DMS79 (cell line): Measurements from ENCODE around the gene UBD.
A peak's percentile ranks its signal among the peaks of the same experiment; 100 is the strongest.

Source experiments
- DNase-seq: peaks from one replicate; lab custom pipeline; 2025; lab: John Stamatoyannopoulos, UW

UBD gene

DNA sequence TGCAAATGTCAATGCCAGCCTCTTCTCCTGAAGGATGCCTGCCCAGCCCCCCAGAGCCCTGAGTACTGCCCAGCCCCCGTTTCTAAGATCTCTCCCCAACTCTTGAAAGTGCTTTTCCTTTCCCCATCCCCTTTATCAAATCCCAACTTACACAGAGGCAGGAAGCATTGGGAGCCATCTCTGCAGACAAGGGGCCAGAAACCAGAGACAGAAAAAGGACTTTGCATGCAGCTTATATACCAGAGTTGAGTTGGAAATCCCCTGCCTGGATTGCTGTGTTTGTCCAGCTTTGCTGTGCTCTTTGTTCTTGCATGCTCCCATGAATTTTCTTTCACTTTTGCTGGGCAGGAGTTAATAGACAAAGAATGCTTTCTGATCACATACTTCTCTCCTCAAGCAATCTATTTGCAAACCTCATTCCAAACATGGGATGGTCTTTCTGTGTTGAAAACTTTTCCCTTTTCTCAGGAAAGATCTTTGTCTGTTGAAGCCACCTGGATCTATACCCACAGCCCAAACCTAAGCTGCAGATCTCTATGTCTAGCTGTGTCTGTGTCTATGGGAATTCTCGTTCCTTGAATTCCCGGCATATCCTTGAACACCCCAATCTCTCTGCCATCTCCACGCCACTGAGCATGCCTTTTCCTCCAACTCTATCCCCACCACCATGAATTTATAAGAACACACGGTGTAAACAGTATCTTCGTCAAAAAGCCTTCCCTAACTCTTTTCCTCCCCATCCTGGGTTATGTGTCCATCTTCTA, at the start of gene UBD:
TSS of gene UBD (minus strand) at position 209 of the 764 bp plus-strand sequence. CDS start at position 178, 31 bp downstream.
- DNase-seq = no peak

GRCh38 chr6:29608131-29608530, 48.6 kb upstream of the UBD start:
- no peak for DNase-seq

DNA sequence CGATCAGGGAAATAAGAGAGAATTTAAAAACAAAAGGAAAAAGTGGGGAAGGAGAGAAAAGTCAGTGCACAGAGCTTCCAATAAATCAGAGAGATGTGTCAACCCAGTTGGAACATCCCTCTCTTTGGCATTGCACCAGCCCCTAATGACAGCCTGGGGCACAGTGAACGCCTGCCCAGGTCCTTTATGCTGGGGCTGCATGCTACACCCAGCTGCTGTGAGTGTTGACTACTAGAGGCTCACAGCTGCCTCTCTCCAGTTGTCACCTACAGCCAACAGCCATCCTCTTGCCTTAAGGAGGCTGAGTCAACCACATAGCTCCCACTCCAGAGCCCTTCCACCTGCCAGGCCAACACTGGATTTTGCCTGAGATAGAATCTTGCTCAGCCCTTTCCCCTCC, 44.4 kb upstream of the UBD start:
- DNase-seq = peak; percentile 91

DNA sequence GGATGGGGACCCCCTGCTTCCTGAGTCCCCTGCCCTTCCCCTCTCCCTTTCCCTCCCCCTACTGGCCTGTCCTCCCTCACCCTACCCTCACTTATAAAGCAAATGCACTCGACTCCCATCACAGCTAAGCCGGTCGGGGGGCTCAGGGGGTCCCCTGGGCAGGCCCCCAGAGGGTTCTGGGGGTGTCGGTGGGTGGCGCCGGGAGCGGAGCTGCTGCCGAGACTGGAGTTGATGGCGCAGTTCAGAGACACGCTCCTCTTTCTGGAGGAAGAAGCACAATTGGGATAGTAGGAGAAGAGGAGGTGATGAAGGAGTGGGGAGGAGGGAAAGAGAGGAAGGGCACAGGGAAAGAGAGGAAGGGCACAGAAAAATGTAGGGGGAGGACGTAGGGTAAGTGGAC, 43.9 kb upstream of the UBD start:
- no peak for DNase-seq

GRCh38 chr6:29602564-29603361, 43.2 kb upstream of the UBD start:
- DNase-seq = peak; percentile 62

GRCh38 chr6:29598172-29598747, 38.7 kb upstream of the UBD start:
- no peak for DNase-seq

- DNase-seq = peak; percentile 35
Observed at GRCh38 chr6:29597184-29597583, 37.7 kb upstream of the UBD start.

DNA sequence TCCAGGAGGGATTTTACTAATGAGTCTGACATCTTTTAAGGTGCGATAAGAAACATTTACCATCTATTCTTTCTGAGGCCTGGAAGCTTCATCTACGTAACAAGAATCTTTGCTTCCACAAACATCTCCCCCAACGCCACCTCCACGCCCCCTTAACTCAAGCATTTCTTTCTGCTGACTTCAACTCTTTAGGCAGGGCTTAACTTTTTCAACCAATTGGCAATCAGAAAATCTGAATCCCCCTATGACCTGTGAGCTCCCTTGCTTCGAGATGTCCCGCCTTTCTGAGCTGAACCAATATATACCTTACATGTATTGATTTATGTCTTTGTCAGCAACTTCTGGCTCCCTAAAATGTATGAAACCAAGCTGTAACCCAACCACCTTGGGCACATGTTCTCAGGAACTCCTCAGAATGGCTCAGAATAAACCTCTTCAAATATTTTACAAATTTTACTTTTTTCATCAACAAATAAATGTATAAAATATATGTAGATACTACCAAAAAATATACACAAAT, 36.9 kb upstream of the UBD start:
- DNase-seq = no peak

- DNase-seq = peak; percentile 6
Observed at GRCh38 chr6:29593199-29593855, 33.8 kb upstream of the UBD start.

- DNase-seq = no peak
Observed at GRCh38 chr6:29591677-29592076, 32.1 kb upstream of the UBD start.

DNA sequence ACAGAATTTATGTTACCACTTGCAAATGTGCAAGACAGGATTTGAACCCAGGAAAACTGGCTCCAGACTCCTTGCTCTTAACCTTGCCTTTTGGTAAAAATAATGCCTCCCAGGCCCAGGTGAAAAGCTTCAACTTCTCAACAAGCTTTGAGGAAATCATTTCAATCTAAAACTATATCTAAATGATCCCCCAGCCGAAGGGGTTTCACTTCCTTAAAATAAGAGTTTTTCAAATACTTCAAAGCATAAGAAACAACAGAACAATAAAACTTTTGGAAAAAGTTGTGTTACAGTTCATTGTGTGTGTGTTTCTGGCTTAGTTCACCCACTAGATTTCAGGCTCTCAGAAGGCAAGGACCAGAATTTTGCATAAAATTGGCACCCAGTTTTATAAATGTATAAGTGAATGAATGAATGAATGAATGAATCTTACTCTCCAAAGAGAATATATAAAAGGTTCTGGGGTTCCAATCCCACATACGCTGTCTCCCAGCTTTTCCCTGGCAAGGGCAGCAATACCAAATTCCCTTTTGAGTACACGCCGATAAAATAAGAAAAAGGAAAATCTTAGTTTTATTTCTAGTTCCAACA, 30.8 kb upstream of the UBD start:
- DNase-seq = no peak

GRCh38 chr6:29589423-29590048, 30.0 kb upstream of the UBD start:
- peak; percentile 17 for DNase-seq

DNA sequence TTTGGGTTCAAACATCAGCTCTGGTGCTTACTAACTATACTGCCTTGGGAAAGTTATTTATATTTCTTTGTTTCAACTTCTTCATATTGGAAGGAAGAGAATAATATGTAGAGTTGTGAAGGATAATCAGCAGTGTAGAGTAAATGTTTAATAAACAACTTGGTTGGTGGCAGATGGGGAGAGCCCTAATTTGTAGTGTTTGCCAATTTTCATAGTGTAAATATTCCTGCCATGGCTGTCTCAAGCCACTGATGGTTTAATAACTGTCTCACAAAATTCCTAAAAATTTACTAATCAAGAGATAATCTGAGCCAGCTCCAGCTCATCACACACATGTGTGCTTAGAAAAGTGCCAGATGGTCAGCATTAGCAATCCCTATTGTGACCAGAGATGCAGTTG, 25.3 kb upstream of the UBD start, which contains the start of gene OR2H2:
TSS of gene OR2H2 (plus strand) at position 301 of the 400 bp plus-strand sequence. CDS start 2,824 bp downstream, outside the sequence.
- DNase-seq = no peak

DNA sequence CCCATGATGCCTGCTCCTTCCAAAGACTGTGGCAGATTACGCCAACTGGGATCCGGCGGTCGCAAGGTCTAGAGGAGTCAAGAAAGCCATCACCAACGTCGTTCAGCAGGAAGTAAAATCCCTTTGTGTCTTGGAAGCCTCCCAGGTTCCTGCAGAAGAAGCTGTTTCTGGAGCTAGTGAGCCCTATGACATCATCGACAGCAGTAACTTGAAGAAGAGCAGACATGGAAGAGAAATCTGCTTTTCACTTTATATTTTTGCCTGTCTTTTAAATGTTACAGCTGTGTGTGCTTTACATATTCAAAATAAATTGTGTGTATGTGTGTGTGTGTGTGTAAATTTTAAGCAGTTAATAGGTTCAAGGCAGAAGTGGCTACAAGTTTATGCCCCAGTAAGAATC, 18.0 kb upstream of the UBD start:
- no peak for DNase-seq

GRCh38 chr6:29576056-29576455, 16.5 kb upstream of the UBD start:
- DNase-seq = no peak

GRCh38 chr6:29567991-29568390, 8.5 kb upstream of the UBD start:
- no peak for DNase-seq

DNA sequence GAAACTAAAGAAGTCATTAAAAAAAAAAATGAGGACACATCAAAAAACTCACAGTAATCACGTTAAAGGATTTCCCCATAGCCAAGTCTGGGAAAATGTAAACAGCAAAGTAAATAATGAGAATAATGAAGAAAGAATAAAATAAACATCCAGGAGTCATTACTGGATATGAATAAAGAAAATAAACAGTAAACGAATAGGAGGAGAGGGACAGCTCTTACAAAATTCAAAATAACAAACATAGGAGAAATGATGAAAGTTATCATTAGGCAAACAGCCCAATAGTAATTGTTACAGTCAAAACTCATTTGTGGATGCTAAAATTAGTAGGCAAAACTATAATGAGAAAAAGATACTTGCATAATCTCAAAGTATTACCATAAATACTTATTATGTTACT, 8.0 kb upstream of the UBD start:
- DNase-seq = no peak

DNA sequence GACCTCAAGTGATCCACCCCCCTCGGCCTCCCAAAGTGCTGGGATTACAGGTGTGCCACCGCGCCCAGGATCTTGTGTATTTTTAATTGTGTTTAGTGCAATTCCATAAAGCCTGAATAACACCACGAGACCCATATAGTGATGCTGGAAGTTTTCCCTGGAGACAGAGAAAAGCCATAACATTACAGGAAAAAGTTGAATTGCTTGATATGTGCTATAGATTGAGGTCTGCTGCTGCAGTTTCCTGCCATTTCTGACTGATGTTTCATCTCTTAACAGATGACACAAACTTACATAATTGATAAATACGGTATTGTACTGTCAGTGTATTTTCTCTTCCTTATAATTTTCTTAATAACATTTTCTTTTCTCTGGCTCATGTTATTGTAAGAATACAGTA, 7.3 kb upstream of the UBD start:
- DNase-seq = no peak

DNA sequence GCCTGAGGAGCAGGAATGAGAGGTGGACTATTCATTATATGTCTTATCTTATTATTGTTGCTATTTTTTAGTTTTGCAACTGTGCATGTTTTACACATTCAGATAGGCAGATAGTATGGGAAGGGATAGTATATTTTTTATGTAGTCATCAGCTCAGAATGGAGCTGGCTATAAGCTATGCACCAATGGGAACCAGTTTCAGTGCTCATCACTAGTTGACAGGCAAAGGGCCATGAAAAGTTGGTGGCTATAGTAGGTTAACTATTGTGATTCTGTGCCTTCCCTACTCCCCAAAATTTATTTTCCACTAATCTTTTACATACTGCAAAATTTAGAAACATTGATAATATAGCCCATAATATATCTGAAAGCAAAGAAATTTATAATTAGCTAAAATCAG, 5.3 kb upstream of the UBD start:
- no peak for DNase-seq

GRCh38 chr6:29563435-29563965, 4.0 kb upstream of the UBD start:
- DNase-seq = no peak

- DNase-seq = no peak
Observed at GRCh38 chr6:29561606-29562181, 2.2 kb upstream of the UBD start.
